C4-2B (cell line): ENCODE measurements around the gene SMARCAL1.

Experiments
- H3K27ac ChIP-seq: fragments of 450-650 bp; 2 replicates; pipeline ENCODE4 v1.5.1; 2017
- ZFX ChIP-seq: fragments of 450-650 bp; IDR thresholded peaks from 2 replicates; pipeline ENCODE4 v1.6.1; 2017
- TF ChIP-seq, protein P1 (sequence below): fragments of 450-650 bp; conservative IDR thresholded peaks from 2 replicates; pipeline ENCODE4 v1.5.1; 2017; ENCODE audit warnings: mild to moderate bottlenecking

The SMARCAL1 gene

DNA sequence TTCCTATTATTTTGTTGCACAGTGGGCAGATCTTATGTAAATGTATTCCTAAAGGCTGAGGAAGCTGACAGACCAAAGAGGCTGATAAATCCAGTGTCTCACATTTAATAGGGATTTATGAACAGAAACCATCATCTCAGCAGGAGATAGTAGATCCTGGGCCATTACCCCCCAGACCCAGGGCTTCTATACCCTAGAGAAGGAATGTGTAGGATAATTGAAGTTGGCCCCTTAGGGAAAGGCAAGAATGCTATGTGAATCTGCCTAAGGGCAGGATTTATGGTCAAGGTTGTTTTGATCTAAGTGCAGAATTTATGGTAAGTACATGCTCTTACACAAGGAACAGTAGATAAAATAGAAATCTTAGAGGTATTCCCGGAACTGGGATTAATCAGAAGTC, 115.3 kb downstream of the SMARCAL1 start:
- no peak for TF ChIP-seq ZFX
- TF ChIP-seq, protein P1, sequence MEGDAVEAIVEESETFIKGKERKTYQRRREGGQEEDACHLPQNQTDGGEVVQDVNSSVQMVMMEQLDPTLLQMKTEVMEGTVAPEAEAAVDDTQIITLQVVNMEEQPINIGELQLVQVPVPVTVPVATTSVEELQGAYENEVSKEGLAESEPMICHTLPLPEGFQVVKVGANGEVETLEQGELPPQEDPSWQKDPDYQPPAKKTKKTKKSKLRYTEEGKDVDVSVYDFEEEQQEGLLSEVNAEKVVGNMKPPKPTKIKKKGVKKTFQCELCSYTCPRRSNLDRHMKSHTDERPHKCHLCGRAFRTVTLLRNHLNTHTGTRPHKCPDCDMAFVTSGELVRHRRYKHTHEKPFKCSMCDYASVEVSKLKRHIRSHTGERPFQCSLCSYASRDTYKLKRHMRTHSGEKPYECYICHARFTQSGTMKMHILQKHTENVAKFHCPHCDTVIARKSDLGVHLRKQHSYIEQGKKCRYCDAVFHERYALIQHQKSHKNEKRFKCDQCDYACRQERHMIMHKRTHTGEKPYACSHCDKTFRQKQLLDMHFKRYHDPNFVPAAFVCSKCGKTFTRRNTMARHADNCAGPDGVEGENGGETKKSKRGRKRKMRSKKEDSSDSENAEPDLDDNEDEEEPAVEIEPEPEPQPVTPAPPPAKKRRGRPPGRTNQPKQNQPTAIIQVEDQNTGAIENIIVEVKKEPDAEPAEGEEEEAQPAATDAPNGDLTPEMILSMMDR = no peak
- no peak overlapping the region for H3K27ac ChIP-seq

DNA sequence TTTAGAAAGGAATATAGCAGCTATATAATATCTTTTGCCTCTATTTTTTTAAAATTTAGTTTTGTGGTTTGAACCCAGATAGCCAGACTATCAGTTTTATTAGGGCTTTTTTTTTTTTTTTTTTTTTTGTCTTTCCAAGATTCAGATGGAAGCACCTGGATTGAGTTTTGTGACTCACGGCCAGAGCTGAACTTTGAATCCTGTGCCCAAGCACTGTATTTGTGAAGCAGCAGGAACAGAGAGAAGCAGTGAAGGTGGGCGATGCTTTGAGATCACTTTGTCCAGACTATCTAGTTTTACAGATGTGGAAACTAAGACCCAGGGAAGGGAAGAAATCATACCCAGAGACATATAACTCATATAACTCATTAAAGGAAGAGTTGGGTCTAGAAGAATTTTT, 120.3 kb downstream of the SMARCAL1 start:
- H3K27ac ChIP-seq = no peak overlapping the region
- TF ChIP-seq, protein P1 = no peak
